Upper lobe of left lung (tissue), 6 donors: ENCODE data around the gene GNPTAB. TPM values are rescaled to one million over a fixed set of nuclear protein-coding genes. Genes with fewer than 3 reads are reported as not detected.
A peak's percentile ranks its signal among the peaks of the same experiment; 100 is the strongest.

ENCODE experiments used
- ATAC-seq, 2 donors: fragments of 200-7000 bp; cut with Tn5 transposase; one replicate each; pipeline ENCODE4 v1.9.1; 2022; ENCODE audit warnings: mild to moderate bottlenecking in 2 of 2, moderate library complexity in 2 of 2; ENCODE audit not compliant: low FRiP score in 2 of 2
- DNase-seq, 2 donors: peaks; one replicate each; pipeline ENCODE4 v3.0.0-alpha.2; 2019 to 2020
- H3K27ac ChIP-seq, 4 donors: fragments of 200-600 bp; sonication (generic); one replicate each; pipeline ENCODE4 v1.5.1; 2016 to 2019
- H3K27me3 ChIP-seq, 4 donors: fragments of 200-600 bp; sonication (generic); one replicate each; pipeline ENCODE4 v1.5.1; 2017 to 2019
- H3K36me3 ChIP-seq, 4 donors: fragments of 200-600 bp; sonication (generic); one replicate each; pipeline ENCODE4 v1.5.1; 2016 to 2019
- H3K4me1 ChIP-seq, 4 donors: fragments of 200-600 bp; sonication (generic); one replicate each; pipeline ENCODE4 v1.5.1; 2018 to 2019
- H3K4me3 ChIP-seq, 4 donors: fragments of 200-600 bp; sonication (generic); one replicate each; pipeline ENCODE4 v1.5.1; 2017 to 2019; ENCODE audit warnings: mild to moderate bottlenecking in 2 of 4, moderate library complexity in 1 of 4
- H3K9me3 ChIP-seq, 4 donors: fragments of 200-600 bp; sonication (generic); one replicate each; pipeline ENCODE4 v1.5.1; 2018 to 2019
- CTCF ChIP-seq, 6 experiments: fragments of 450-650 bp in 4 of 6; fragments of 200-600 bp in 2 of 6; sonication (generic) in 2 of 6; IDR thresholded peaks; one replicate each; pipeline ENCODE4 v1.5.1; 2016 to 2019; ENCODE audit warnings: antibody characterized with exemption in 6 of 6
- EP300 ChIP-seq, 4 donors: sonication (generic); formaldehyde crosslinking; IDR thresholded peaks; one replicate each; pipeline ENCODE4 v1.5.1; 2017; ENCODE audit warnings: antibody characterized with exemption in 4 of 4, control low read depth in 2 of 4
- POLR2A ChIP-seq, 4 donors: fragments of 450-650 bp; IDR thresholded peaks; one replicate each; pipeline ENCODE4 v1.5.1; 2016 to 2017; ENCODE audit warnings: antibody characterized with exemption in 4 of 4, mild to moderate bottlenecking in 2 of 4
- POLR2AphosphoS5 ChIP-seq, 2 donors: sonication (generic); formaldehyde crosslinking; IDR thresholded peaks; one replicate each; pipeline ENCODE4 v1.5.1; 2017; ENCODE audit warnings: antibody characterized with exemption in 2 of 2
- WGBS, 2 donors: methylation state at CpG; one replicate each; pipeline ENCODE4 v1.1.5; 2017 to 2018; 5-methylcytosine and 5-hydroxymethylcytosine counted together
- total RNA-seq, 6 donors: library from RNA; depleted of rRNA in 4 of 6; stranded (reverse); fragments of >200 nt in 4 of 6; gene quantifications; one replicate each; pipeline versions ENCODE4 v1.1.0 to v1.2.1, GENCODE V29; 2016 to 2021
- donor health status: DM: no; HTN: no; CAD: no; lungs with moderate emphysema.
- donor health status: DM: no; HTN: yes; CAD: no; lungs with severe emphysema.

The GNPTAB gene
- total RNA-seq, 6 donors from 2014 or later = 45.8 to 73.3 (median 57.5) TPM

- Histone ChIP-seq H3K36me3 (peaks cover 2 to 59% (median 10%) of the 10 kb centered on the region in 4 donors), H3K27me3 (no peaks in the 10 kb centered on the region), H3K27ac (no peak overlapping the region), H3K4me1 (peaks cover 0 to 11% (median 0%) of the 10 kb centered on the region in 4 donors), H3K9me3 (no peaks in the 10 kb centered on the region), H3K4me3 (no peak overlapping the region)
- peak; percentile 53 to 71 (median 65) for TF ChIP-seq CTCF (IDR thresholded peaks at IDR 0.05)
- TF ChIP-seq EP300 (IDR thresholded peaks at IDR 0.05) = no peak
- no peak for DNase-seq
- ATAC-seq = peak in 1 of 2 donors; percentile 66
- 60 to 61% methylated on average over 5 of the region's 5 CpGs for WGBS, 2 donors
These were observed 71.2 kb downstream of the GNPTAB start for GRCh38 chr12:101759396-101760047.

- Histone ChIP-seq H3K4me1 (no peaks in the 10 kb centered on the region), H3K27ac (no peak overlapping the region), H3K4me3 (no peak overlapping the region), H3K9me3 (no peaks in the 10 kb centered on the region), H3K27me3 (no peaks in the 10 kb centered on the region), H3K36me3 (peaks cover 9 to 93% (median 45%) of the 10 kb centered on the region in 4 donors)
- no peak for DNase-seq
- WGBS, 2 donors = 91 to 98% methylated on average over 4 of the region's 4 CpGs
- TF ChIP-seq CTCF (IDR thresholded peaks at IDR 0.05) = no peak
- ATAC-seq = no peak
These were observed 80.6 kb downstream of the GNPTAB start for GRCh38 chr12:101750152-101750551.

- ATAC-seq = no peak
- 74% methylated on average over 4 of the region's 4 CpGs for WGBS, 2 donors
- no peak for TF ChIP-seq POLR2A (IDR thresholded peaks at IDR 0.05)
- no peak for TF ChIP-seq EP300 (IDR thresholded peaks at IDR 0.05)
- TF ChIP-seq CTCF (IDR thresholded peaks at IDR 0.05) = no peak
- TF ChIP-seq POLR2AphosphoS5 (IDR thresholded peaks at IDR 0.05) = no peak
- no peak overlapping the region for H3K27ac ChIP-seq
- no peak overlapping the region for H3K4me3 ChIP-seq
- H3K4me1 ChIP-seq = no peaks in the 10 kb centered on the region
- H3K27me3 ChIP-seq = no peaks in the 10 kb centered on the region
- no peaks in the 10 kb centered on the region for H3K9me3 ChIP-seq
- H3K36me3 ChIP-seq = peaks cover 12 to 93% (median 45%) of the 10 kb centered on the region in 4 donors
- DNase-seq = no peak
These were observed 81.1 kb downstream of the GNPTAB start for GRCh38 chr12:101749657-101750056.

GRCh38 chr12:101748907-101749306, 81.9 kb downstream of the GNPTAB start:
- DNase-seq (no peak), ATAC-seq (no peak)
- H3K4me1 ChIP-seq = no peaks in the 10 kb centered on the region
- peaks cover 12 to 94% (median 51%) of the 10 kb centered on the region in 4 donors for H3K36me3 ChIP-seq
- 100% methylated on average over 1 of the region's 1 CpG for WGBS, 2 donors
- H3K27ac ChIP-seq = no peak overlapping the region
- no peak overlapping the region for H3K4me3 ChIP-seq
- no peaks in the 10 kb centered on the region for H3K27me3 ChIP-seq
- no peak for TF ChIP-seq CTCF (IDR thresholded peaks at IDR 0.05)
- no peak for TF ChIP-seq POLR2A (IDR thresholded peaks at IDR 0.05)
- TF ChIP-seq EP300 (IDR thresholded peaks at IDR 0.05) = no peak
- no peak for TF ChIP-seq POLR2AphosphoS5 (IDR thresholded peaks at IDR 0.05)
- H3K9me3 ChIP-seq = no peaks in the 10 kb centered on the region

- ATAC-seq (peak in 1 of 2 donors; percentile 53), DNase-seq (no peak)
- 81 to 100% methylated on average over 1 of the region's 1 CpG for WGBS, 2 donors
- Histone ChIP-seq H3K27ac (no peak overlapping the region), H3K4me3 (no peak overlapping the region), H3K27me3 (no peaks in the 10 kb centered on the region), H3K4me1 (no peaks in the 10 kb centered on the region), H3K9me3 (no peaks in the 10 kb centered on the region), H3K36me3 (peaks cover 12 to 91% (median 51%) of the 10 kb centered on the region in 4 donors)
- TF ChIP-seq EP300 (IDR thresholded peaks at IDR 0.05) (no peak), CTCF (IDR thresholded peaks at IDR 0.05) (no peak), POLR2AphosphoS5 (IDR thresholded peaks at IDR 0.05) (no peak), POLR2A (IDR thresholded peaks at IDR 0.05) (no peak)
These were observed 83.1 kb downstream of the GNPTAB start for GRCh38 chr12:101747697-101748096.
